ENCODE data around the gene HAGH.

Gene HAGH

DNA sequence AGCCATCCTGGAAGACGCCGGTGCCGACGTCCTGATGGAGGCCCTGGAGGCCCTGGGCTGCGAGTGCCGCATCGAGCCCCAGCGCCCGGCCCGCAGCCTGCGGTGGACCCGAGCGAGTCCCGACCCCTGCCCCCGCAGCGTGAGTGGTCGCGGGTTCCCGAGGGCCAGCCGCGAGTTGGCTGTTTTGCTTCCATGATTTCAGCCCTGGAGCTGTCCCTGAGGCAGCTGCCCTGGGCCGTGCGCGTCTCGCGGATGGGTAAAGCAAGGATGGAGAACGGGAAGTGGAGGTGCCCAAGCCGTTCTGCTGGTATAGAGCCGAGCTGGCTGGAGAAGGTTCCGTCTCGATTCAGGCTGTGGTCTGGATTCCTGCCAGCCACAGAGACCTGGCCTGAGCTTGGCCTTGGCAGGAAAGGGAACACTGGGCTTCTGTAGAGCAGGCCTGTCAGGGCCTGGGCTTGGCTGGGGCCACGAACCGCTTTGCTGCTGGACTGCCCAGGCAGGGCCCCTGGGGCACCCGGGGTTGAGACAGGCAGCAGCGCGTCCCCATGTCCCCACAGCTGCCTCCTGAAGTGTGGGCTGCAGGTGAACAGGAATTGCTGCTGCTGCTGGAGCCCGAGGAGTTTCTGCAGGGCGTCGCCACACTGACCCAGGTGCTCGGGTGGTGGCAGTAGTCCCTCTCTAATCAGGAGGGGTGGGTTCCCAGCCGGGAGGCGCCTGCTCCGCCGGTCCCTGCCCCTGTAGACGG is 52.8 kb downstream of the HAGH start:
- TF ChIP-seq, protein P1, sequence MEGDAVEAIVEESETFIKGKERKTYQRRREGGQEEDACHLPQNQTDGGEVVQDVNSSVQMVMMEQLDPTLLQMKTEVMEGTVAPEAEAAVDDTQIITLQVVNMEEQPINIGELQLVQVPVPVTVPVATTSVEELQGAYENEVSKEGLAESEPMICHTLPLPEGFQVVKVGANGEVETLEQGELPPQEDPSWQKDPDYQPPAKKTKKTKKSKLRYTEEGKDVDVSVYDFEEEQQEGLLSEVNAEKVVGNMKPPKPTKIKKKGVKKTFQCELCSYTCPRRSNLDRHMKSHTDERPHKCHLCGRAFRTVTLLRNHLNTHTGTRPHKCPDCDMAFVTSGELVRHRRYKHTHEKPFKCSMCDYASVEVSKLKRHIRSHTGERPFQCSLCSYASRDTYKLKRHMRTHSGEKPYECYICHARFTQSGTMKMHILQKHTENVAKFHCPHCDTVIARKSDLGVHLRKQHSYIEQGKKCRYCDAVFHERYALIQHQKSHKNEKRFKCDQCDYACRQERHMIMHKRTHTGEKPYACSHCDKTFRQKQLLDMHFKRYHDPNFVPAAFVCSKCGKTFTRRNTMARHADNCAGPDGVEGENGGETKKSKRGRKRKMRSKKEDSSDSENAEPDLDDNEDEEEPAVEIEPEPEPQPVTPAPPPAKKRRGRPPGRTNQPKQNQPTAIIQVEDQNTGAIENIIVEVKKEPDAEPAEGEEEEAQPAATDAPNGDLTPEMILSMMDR (conservative IDR thresholded peaks at IDR 0.05; ENCODE audit: low read depth, low read length), result no peak
- H3K4me3 ChIP-seq (ENCODE audit: low read length), result peak overlapping the region; percentile 67
- DNase-seq (ENCODE audit: low read depth), result no peak

DNA sequence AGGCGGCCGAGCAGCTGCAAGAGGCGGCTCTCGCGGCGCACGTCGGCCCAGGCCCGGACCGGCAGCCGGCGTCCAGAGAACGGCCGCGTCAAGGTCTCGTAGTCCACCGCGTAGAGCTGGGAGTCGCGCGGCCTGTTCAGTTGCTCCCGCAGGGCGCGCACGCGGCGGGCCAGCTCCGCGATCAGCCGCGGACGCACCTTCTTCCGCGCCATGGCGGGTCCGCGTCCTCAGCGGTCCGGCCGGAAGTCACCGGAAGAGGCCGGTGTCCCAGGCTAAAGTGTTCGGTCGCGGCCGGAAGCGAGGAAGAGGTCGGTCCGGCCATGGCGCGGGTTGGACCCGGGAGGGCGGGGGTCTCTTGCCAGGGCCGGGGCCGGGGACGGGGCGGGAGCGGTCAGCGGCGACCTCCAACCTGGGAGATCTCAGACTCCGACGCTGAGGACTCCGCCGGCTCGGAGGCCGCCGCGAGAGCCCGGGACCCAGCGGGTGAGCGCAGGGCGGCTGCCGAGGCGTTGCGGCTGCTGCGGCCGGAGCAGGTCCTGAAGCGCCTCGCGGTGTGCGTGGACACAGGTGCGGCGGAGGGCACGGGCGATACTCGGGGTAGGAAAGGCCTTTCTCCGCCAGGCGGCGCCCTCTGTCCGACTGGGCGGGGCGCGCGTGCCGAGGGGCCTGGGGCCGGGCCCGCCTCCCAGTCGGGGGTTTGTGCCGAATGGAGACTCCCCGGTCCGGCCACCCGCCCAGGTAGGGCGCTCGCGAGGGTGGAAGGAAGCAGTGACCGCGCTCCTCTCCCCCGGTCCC is 53.5 kb downstream of the HAGH start, which contains the start of gene MRPS34:
Gene MRPS34, minus strand, starts transcription at position 227 of the 795 bp plus-strand sequence. Its CDS starts 15 bp downstream, at position 212.
- H3K4me3 ChIP-seq (ENCODE audit: low read length), result peak within 1 kb of the TSS; percentile 67
- peak; percentile 48 for DNase-seq (ENCODE audit: low read depth)
- TF ChIP-seq, protein P1 (conservative IDR thresholded peaks at IDR 0.05; ENCODE audit: low read depth, low read length), result peak; percentile 66

DNA sequence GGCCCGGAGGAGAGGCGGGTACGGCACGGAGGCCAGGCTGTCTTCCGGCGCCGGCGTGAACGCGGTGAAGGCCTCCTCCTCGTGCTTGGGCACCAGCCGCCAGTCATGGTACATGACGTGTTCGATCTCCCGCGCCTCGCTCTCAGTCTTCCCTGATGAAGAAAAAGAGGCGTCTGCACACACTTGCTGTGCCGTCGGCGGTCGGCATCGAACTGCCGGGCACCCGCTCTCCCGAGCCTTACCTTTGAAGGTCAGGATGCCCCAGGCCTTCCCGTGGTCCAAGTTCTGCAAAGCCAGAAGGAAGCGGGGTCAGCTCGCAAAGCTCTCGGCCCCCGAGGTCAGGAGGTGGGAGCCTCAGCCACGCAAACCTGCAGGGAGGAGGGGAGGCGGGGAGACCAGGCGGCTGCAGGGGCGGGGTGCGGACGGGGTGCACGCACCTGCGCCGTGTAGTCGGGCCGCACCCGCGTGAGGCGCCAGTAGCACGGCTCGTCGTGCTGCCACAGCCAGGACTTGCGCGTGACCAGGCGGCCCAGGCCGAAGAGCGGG is 54.2 kb downstream of the HAGH start, which contains the start of gene EME2:
Gene EME2, plus strand, starts transcription at position 449 of the 546 bp plus-strand sequence. CDS start 418 bp downstream, outside the sequence.
- TF ChIP-seq, protein P1 (conservative IDR thresholded peaks at IDR 0.05; ENCODE audit: low read depth, low read length), result no peak
- DNase-seq (ENCODE audit: low read depth), result no peak
- H3K4me3 ChIP-seq (ENCODE audit: low read length), result peak within 1 kb of the TSS; percentile 67

DNA sequence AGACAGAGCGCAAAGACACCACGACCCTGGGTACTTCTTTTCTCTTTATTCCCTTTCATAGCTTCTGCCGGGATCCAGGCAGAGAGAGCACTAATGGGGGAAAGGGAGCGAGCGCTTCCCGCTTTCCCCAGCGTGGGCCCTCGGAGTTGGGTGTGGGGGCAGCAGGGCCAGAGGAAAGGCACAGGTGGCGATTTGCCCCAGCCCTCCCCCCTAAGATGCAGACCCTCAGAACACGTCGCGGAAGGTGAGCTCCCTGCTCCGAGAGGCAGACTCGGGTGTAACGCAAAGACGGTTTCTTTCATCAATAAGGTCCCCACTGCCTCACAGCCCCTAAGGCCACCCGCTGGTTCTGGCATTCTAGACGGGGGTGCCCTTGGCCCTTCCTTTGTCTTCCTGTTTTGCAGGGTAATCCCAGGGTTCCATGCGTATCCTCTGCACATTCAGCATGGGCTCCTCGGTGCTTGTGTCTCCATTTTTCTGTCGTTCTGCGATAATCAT is 54.7 kb downstream of the HAGH start:
- H3K4me3 ChIP-seq (ENCODE audit: low read length), result peak overlapping the region; percentile 67
- TF ChIP-seq, protein P1 (conservative IDR thresholded peaks at IDR 0.05; ENCODE audit: low read depth, low read length), result no peak
- DNase-seq (ENCODE audit: low read depth), result no peak

DNA sequence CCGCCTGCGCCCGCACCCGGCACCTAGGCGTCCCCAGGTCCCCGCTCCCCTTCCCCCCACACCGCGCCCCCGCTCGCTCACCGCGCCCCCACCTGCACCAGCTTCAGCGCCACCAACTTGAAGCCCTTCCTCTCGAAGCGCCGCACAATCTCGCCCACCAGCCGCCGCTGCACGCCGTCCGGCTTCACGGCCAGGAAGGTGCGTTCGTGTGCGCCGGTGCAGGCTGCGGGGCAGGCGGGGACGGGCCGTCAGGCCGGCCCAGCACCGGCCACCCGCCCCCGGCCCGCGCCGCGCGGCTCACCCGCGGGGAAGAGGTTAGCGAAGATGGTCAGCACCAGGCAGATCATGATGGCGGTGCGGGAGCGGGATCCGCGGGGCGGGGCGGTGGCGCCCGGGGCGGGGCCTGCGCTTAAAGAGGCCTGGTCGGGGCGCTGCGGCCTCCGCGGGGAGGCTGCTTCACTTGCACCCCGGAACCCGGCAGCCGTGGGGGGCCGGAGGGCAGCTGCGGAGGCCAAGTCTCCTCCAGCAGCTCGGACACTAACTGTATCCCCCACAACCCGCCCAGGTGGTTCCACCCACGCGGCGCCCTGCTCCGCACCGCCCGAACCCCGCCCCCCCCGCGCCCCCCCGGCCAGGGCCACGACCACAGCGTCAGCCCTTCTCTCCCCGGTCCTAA is 55.3 kb downstream of the HAGH start, which contains the start of gene NME3:
Gene NME3, minus strand, starts transcription at position 356 of the 676 bp plus-strand sequence. Its CDS starts 9 bp downstream, at position 347.
- DNase-seq (ENCODE audit: low read depth), result no peak
- TF ChIP-seq, protein P1 (conservative IDR thresholded peaks at IDR 0.05; ENCODE audit: low read depth, low read length), result no peak
- peak within 1 kb of the TSS; percentile 67 for H3K4me3 ChIP-seq (ENCODE audit: low read length)

Data from retinal pigment epithelial cell (primary cell).